GM12878 (cell line): ENCODE results near the gene CD55. TPM values are rescaled to one million over a fixed set of nuclear protein-coding genes. Genes with fewer than 3 reads are reported as not detected.

Experiments
- ATAC-seq: fragments of 200-7000 bp; cut with Tn5 transposase; 3 replicates; pipeline ENCODE4 v1.9.1; 2020; ENCODE audit warnings: mild to moderate bottlenecking, moderate library complexity
- BruUV-seq: library from RNA; stranded (reverse); fragments of 400-500 nt; replicated peaks from 2 replicates; lab custom pipeline; 2021; lab: Mats Ljungman, UMichigan
- CTCF ChIA-PET: fragments of 300-600 bp; sonication (Branson Sonifier 250); formaldehyde crosslinking; extraction: SDS; loops from one replicate; lab custom pipeline; 2021; ENCODE audit warnings: inconsistent platforms; lab: Yijun Ruan, JAX
- POLR2A ChIA-PET: fragments of 350-600 bp; formaldehyde crosslinking; extraction: SDS; loops from one replicate; lab custom pipeline; 2021; ENCODE audit warnings: inconsistent platforms; lab: Charles Lee
- RAD21 ChIA-PET: fragments of 300-600 bp; sonication (Branson Sonifier 250); formaldehyde crosslinking; loops from one replicate; lab custom pipeline; 2023; ENCODE audit warnings: antibody characterized with exemption; ENCODE audit not compliant: unreplicated experiment; lab: Charles Lee
- SMC1A ChIA-PET: fragments of 300-600 bp; sonication (Branson Sonifier 250); formaldehyde crosslinking; loops from one replicate; lab custom pipeline; 2023; ENCODE audit not compliant: unreplicated experiment, uncharacterized antibody; lab: Charles Lee
- DNase-seq: peaks from one replicate; pipeline ENCODE4 v3.0.0-alpha.2; 2011; ENCODE audit warnings: low read depth, low spot score
- FAIRE-seq: peaks from 3 replicates; lab custom pipeline; 2011; peaks lifted over from hg19 to GRCh38; lab: Jason Lieb, UNC
- H2AFZ ChIP-seq: 2 replicates; pipeline ENCODE4 v1.6.0; 2011; ENCODE audit warnings: low read depth, low read length, control low read depth; ENCODE audit not compliant: control insufficient read depth
- H3K27ac ChIP-seq: 2 replicates; pipeline ENCODE4 v1.5.1; 2011; ENCODE audit warnings: control low read depth; ENCODE audit not compliant: control insufficient read depth, insufficient read depth
- H3K27me3 ChIP-seq, 2 experiments: replicated peaks in 1 of 2; 2 replicates each; pipeline versions ENCODE4 v1.6.0 to v1.6.1; 2011; ENCODE audit warnings: low read length in 1 of 2; ENCODE audit not compliant: control insufficient read depth in 2 of 2, insufficient read depth in 2 of 2
- H3K36me3 ChIP-seq, 2 experiments: 2 replicates each; pipeline ENCODE4 v1.5.1; 2011; ENCODE audit warnings: low read length in 1 of 2; ENCODE audit not compliant: control insufficient read depth in 2 of 2, insufficient read depth in 2 of 2
- H3K4me1 ChIP-seq: 2 replicates; pipeline ENCODE4 v1.6.1; 2011; ENCODE audit warnings: mild to moderate bottlenecking, low read length, moderate library complexity, mixed read lengths; ENCODE audit not compliant: control insufficient read depth, insufficient read depth
- H3K4me2 ChIP-seq: 2 replicates; pipeline ENCODE4 v1.6.0; 2011; ENCODE audit warnings: control low read depth; ENCODE audit not compliant: control insufficient read depth, insufficient read depth
- H3K4me3 ChIP-seq: fragments of 200-600 bp; sonication (generic); 2 replicates; pipeline ENCODE4 v1.5.1; 2016
- H3K79me2 ChIP-seq: 2 replicates; pipeline ENCODE4 v1.6.0; 2011; ENCODE audit warnings: low read length; ENCODE audit not compliant: control insufficient read depth, insufficient read depth
- H3K9ac ChIP-seq: 2 replicates; pipeline ENCODE4 v1.8.0; 2011; ENCODE audit warnings: low read length, control low read depth, mixed read lengths; ENCODE audit not compliant: control insufficient read depth, insufficient read depth
- H3K9me3 ChIP-seq: replicated peaks from 3 replicates; pipeline ENCODE4 v1.5.1; 2011; ENCODE audit warnings: mild to moderate bottlenecking, low read length; ENCODE audit not compliant: control insufficient read depth, insufficient read depth
- H4K20me1 ChIP-seq: 2 replicates; pipeline ENCODE4 v1.6.0; 2011; ENCODE audit not compliant: control insufficient read depth, insufficient read depth
- CHD2 ChIP-seq: IDR thresholded peaks from 2 replicates; pipeline ENCODE4 v1.6.1; 2011; ENCODE audit warnings: low read depth, low read length, improper control_type of control experiment, borderline replicate concordance
- EP300 ChIP-seq, 2 experiments: fragments of 150-350 bp in 1 of 2; IDR thresholded peaks; 2 replicates each; pipeline ENCODE4 v1.6.1; 2011 to 2012; ENCODE audit warnings: low read depth in 2 of 2, low read length in 2 of 2, borderline replicate concordance in 1 of 2, improper control_type of control experiment in 1 of 2, inconsistent platforms in 1 of 2; ENCODE audit not compliant: control insufficient read depth in 1 of 2
- KDM1A ChIP-seq: fragments of 200-600 bp; sonication (generic); IDR thresholded peaks from 2 replicates; pipeline ENCODE4 v1.6.1; 2016; ENCODE audit warnings: borderline replicate concordance
- MTA2 ChIP-seq: fragments of 450-650 bp; IDR thresholded peaks from 2 replicates; pipeline ENCODE4 v1.6.1; 2016; ENCODE audit warnings: low read depth, mild to moderate bottlenecking, moderate library complexity
- MTA3 ChIP-seq: IDR thresholded peaks from 2 replicates; pipeline ENCODE4 v1.6.1; 2012; ENCODE audit warnings: low read length, inconsistent platforms, borderline replicate concordance
- NR2F1 ChIP-seq: fragments of 450-650 bp; conservative IDR thresholded peaks from 2 replicates; pipeline ENCODE4 v1.6.1; 2017; ENCODE audit warnings: mild to moderate bottlenecking
- PKNOX1 ChIP-seq: fragments of 450-650 bp; IDR thresholded peaks from 2 replicates; pipeline ENCODE4 v1.6.1; 2016; ENCODE audit warnings: mild to moderate bottlenecking
- PRDM15 ChIP-seq: fragments of 450-650 bp; formaldehyde crosslinking; IDR thresholded peaks from 2 replicates; pipeline ENCODE4 v1.4.0; 2020; ENCODE audit warnings: mild to moderate bottlenecking, moderate library complexity
- SIN3A ChIP-seq: IDR thresholded peaks from 2 replicates; pipeline ENCODE4 v1.6.1; 2012; ENCODE audit warnings: low read depth, low read length, improper control_type of control experiment
- SPI1 ChIP-seq: IDR thresholded peaks from 2 replicates; pipeline ENCODE4 v1.6.1; 2011; ENCODE audit warnings: low read depth, mild to moderate bottlenecking, low read length, moderate library complexity, borderline replicate concordance; ENCODE audit not compliant: insufficient read depth
- STAT1 ChIP-seq: fragments of 450-650 bp; conservative IDR thresholded peaks from 2 replicates; pipeline ENCODE4 v1.6.1; 2014; ENCODE audit warnings: antibody characterized with exemption, mild to moderate bottlenecking
- WGBS: methylation state at CpG from one replicate; pipeline ENCODE4 v1.1.6; 2016; ENCODE audit warnings: low lambda C conversion rate; ENCODE audit not compliant: insufficient replicate concordance, insufficient coverage; ENCODE audit errors: missing lambda C conversion rate; 5-methylcytosine and 5-hydroxymethylcytosine counted together
- in situ Hi-C: fragments of 300-500 bp; cut with MboI; formaldehyde crosslinking; loops from 9 replicates; pipeline ENCODE4 v1.14.3; 2018; ENCODE audit warnings: mixed read lengths
- intact Hi-C: fragments of 100-400 bp; cut with micrococcal nuclease; formaldehyde crosslinking; loops from one replicate; pipeline ENCODE4 v1.14.2; 2022; ENCODE audit not compliant: unreplicated experiment
- polyA plus RNA-seq, 11 experiments: library from polyadenylated mRNA; depleted of rRNA in 4 of 11; unstranded in 6 of 11; stranded (reverse) in 5 of 11; fragments of >200 nt; fragmentation: Nextera tagmentation in 4 of 11; fragmentation: Illumina TruSeq in 1 of 11; extraction: Ambion mirVana in 4 of 11; extraction: Trizol in 1 of 11; gene quantifications; 1 replicate in 1 of 11; 2 replicates in 10 of 11; pipeline versions ENCODE4 v1.2.1 to v1.2.3, GENCODE V29; 2011 to 2016; ENCODE audit warnings: inconsistent platforms in 2 of 11, missing spikeins in 2 of 11, low read depth in 1 of 11
- total RNA-seq, 4 experiments: library from RNA; depleted of rRNA in 3 of 4; stranded (reverse); fragments of >200 nt in 3 of 4; fragmentation: Illumina TruSeq in 1 of 4; extraction: Trizol in 1 of 4; gene quantifications; 2 replicates each; pipeline versions ENCODE4 v1.2.1 to v1.2.3, GENCODE V29; 2013 to 2021
- TF ChIP-seq, protein P1 (sequence below): fragments of 450-650 bp; IDR thresholded peaks from 2 replicates; pipeline ENCODE4 v1.6.1; 2017; ENCODE audit warnings: mild to moderate bottlenecking, moderate library complexity

The CD55 gene
- total and polyA plus RNA-seq, 10 of the 15 experiments (the other 5 are each of a cell fraction or from before 2014, with no cell fraction given), result 5.2 to 46.5 (median 15.1) TPM

GRCh38 chr1:207309745-207310273, 11.7 kb upstream of the CD55 start:
- peak; percentile 7 for FAIRE-seq
- WGBS, result 50% methylated on average over 4 of the region's 4 CpGs
- Histone ChIP-seq H2AFZ (peak overlapping the region; percentile 89), H4K20me1 (no peaks in the 10 kb centered on the region), H3K79me2 (no peaks in the 10 kb centered on the region), H3K9ac (no peak overlapping the region)
- intact Hi-C loops, result no loop called here
- ChIA-PET RAD21 (interaction anchor here (0.5 to 1.1 kb wide), 3 partner anchors 10 to 95 kb away, joined by 3 to 4 read pairs (median 3); no protein-coding TSS in a partner anchor), SMC1A (interaction anchor here (1.4 to 4.0 kb wide), 5 partner anchors 11 to 226 kb away, joined by 4 to 22 read pairs (median 5); partner anchors contain the start of gene CD55)
- TF ChIP-seq STAT1, result no peak
- TF ChIP-seq KDM1A, result no peak
- TF ChIP-seq, protein P1, sequence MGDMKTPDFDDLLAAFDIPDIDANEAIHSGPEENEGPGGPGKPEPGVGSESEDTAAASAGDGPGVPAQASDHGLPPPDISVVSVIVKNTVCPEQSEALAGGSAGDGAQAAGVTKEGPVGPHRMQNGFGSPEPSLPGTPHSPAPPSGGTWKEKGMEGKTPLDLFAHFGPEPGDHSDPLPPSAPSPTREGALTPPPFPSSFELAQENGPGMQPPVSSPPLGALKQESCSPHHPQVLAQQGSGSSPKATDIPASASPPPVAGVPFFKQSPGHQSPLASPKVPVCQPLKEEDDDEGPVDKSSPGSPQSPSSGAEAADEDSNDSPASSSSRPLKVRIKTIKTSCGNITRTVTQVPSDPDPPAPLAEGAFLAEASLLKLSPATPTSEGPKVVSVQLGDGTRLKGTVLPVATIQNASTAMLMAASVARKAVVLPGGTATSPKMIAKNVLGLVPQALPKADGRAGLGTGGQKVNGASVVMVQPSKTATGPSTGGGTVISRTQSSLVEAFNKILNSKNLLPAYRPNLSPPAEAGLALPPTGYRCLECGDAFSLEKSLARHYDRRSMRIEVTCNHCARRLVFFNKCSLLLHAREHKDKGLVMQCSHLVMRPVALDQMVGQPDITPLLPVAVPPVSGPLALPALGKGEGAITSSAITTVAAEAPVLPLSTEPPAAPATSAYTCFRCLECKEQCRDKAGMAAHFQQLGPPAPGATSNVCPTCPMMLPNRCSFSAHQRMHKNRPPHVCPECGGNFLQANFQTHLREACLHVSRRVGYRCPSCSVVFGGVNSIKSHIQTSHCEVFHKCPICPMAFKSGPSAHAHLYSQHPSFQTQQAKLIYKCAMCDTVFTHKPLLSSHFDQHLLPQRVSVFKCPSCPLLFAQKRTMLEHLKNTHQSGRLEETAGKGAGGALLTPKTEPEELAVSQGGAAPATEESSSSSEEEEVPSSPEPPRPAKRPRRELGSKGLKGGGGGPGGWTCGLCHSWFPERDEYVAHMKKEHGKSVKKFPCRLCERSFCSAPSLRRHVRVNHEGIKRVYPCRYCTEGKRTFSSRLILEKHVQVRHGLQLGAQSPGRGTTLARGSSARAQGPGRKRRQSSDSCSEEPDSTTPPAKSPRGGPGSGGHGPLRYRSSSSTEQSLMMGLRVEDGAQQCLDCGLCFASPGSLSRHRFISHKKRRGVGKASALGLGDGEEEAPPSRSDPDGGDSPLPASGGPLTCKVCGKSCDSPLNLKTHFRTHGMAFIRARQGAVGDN, result peak; percentile 32; the same call in 1 of the 2 replicates
- no peak for TF ChIP-seq CHD2
- no peak for TF ChIP-seq SIN3A
- no peak for TF ChIP-seq PRDM15 (CRISPR knock-in tag)
- TF ChIP-seq NR2F1, result no peak
- TF ChIP-seq MTA2, result no peak
- TF ChIP-seq EP300 (IDR thresholded peaks at IDR 0.05; ENCODE audit: borderline replicate concordance in 1 of 2, control insufficient read depth in 1 of 2, low read depth in 2 of 2, low read length in 2 of 2), result no peak
- 0 out of 2 replicates have a peak, but pooled peaks have one; percentile 33 for TF ChIP-seq PKNOX1
- TF ChIP-seq SPI1, result peak; percentile 92
- no peak for TF ChIP-seq MTA3
- TF ChIP-seq, all 136 proteins: peak for 3
- Histone ChIP-seq H3K4me3 (no peak overlapping the region), H3K9me3 (no peaks in the 10 kb centered on the region), H3K4me2 (peak overlapping the region; percentile 56; the same call in 1 of the 2 replicates), H3K27ac (no peak overlapping the region), H3K36me3 (no peaks in the 10 kb centered on the region), H3K27me3 (no peaks in the 10 kb centered on the region), H3K4me1 (no peaks in the 10 kb centered on the region)
- ATAC-seq, result peak; percentile 74
- DNase-seq, result no peak
- ChIA-PET CTCF (interaction anchor here (0.7 to 2.1 kb wide), 3 partner anchors 12 to 95 kb away, joined by 3 to 7 read pairs (median 3); partner anchors contain the start of gene CD55), POLR2A (no interaction called here)
- no TSS peak for BruUV-seq
- in situ Hi-C loops, result no loop called here
